GM18511 (cell line): ENCODE results near the gene LZTS2.

Source experiments
- ATAC-seq: cut with Tn5 transposase; IDR thresholded peaks from one replicate; pipeline ENCODE4 v1.9.1; 2021; ENCODE audit warnings: mild to moderate bottlenecking, moderate library complexity; ENCODE audit not compliant: unreplicated experiment

LZTS2 gene

DNA sequence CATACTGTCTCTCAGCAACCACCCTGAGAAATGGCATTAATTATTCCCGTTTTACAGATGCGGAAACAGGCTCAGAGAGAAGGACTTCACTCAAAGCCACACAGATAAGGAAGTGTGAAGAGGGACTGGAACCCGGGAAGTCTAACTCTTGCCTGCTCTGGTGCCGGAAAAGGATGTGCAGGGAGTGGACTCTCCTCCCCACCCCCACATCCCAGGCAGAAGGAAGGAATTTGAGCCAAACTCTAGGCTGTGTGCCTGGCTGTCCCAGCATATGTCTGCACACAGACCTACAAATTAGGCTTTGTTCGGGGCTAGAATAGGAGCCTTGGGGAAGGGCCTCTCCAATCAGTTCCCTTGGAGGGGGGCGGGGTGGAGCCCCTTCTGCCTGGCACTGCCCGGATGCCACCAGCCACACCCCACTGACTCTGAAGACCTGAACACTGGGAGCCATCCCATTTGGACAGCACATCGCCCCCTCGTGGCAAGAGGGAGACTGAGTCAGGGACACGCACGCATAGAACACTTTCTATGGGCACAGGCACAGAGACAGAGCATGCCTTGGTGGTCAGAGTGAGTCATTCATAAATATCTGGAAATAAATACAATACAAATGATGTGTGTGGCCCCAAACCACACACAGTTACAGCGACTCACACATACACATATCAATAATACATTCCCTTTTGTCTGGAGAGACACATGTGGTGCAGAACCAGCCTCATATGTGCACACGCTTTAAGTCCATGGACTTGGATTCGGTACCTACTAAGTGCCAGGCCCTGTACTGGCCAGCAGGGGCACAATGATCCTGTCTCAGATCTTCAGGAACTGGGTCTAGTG lies 13.1 kb downstream of the LZTS2 start:
- ATAC-seq = peak; percentile 79

GRCh38 chr10:101013365-101013825 lies 13.8 kb downstream of the LZTS2 start:
- no peak for ATAC-seq

DNA sequence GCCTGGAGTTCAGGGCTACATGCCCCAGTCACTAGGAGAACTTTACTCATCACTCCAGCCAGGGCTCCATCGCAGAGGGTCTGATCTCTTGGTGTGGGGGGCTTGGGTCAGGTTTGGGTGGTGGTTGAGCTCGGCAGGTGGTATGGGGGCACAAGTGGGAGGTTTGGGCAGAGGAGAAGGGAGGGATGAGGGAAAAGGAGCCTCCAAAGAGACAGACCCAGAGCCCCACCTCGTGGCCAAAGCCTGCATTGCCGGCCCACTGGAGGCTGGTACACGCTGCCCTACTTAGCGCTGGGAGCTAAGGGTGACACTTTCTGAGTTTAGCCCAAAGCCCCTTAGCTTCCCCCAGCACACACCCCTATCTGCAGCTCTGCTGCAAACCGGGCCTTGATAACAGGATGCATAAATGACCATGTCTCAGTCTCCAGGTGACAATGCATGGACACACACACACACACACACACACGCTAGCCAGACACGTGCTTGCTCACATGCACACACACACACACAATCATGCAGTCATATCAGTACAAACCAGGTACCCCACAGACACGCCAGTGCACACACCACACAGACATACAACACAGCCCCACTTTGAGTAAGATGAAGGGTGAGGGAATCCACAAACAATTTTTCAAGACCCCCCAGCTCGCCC lies 14.7 kb downstream of the LZTS2 start:
- no peak for ATAC-seq

DNA sequence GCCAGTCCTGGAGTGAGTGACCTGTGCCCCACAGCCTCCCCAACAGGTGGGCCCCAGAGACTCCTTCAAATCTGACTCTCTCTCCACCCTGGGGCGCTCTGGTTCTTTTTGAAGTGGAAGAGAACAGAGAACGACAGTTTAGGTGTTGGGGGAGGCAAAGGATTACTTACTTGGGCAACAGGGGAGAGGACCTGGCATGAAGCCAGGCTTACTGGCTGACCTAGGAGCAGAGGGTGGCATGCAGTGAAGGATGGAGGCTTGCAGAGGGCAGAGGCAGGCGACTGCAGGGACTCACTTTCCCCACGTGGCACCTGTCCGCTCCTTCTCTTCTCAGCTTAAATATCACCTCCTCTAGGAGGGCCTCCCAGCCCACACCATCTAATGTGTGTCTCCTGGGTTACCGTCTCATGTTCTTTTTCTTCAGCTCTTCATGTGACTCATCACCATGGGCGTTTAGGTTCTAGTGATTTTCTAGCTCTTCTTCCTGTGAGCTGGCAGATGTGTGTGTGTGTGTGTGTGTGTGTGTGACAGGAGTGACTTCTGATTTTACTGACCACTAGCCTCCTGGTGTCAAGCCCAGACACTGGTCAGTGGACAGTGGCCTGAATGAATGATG lies 15.5 kb downstream of the LZTS2 start:
- no peak for ATAC-seq

GRCh38 chr10:101015582-101015973 lies 16.0 kb downstream of the LZTS2 start:
- no peak for ATAC-seq

DNA sequence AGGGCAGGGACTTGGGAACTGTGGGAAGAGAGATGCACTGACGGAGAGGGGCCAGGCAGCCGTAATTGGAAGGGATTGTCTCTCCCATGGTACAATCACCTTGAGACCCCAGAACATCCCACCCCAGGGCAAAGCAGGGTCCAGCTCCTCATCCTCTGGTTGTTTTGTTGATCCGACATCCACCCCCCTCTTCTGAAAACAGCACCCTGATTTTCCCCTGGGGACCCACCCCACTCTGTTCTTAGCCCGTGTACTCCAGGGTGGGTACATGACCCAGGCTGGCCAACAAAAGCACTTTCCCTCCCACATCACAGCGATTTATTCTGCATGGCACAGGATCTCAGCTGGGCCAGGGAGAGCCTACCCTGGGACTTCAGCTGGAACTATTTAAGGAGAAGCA lies 17.2 kb downstream of the LZTS2 start:
- no peak for ATAC-seq

GRCh38 chr10:101018118-101018599 lies 18.6 kb downstream of the LZTS2 start:
- ATAC-seq = no peak

GRCh38 chr10:101018600-101019439 lies 19.2 kb downstream of the LZTS2 start:
- ATAC-seq = peak; percentile 61

DNA sequence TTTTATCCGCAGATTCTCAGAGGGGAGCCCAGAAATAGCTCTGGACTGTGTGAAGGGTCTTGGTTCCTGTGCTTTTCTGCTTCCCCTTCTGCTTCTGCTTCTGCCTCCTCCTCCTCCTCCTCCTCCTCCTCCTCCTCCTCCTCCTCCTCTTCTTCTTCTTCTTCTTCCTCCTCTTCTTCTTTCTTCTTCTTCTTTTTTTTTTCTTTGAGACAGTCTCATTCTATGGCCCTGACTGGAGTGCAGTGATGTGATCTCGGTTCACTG lies 19.8 kb downstream of the LZTS2 start:
- no peak for ATAC-seq

GRCh38 chr10:101020427-101021075 lies 20.9 kb downstream of the LZTS2 start:
- ATAC-seq = no peak

DNA sequence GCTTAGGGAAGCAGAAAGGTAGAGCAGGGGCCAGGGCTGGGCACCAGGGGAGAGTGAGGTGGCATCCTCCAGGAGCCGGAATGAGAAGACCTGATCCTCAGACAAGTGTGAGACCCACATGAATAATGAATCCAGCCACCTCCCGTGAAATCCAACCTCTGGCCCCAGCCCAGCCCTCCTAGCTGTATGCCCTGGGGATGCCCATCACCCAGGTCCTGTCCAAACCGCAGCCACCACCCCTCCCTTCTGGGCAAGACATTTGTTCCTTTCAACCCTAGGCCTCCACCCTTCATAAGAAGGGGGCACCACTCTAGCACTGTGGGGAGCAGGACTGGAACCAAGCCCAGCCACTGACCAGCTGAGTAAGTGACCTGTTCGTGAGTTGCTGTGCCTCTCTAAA lies 21.6 kb downstream of the LZTS2 start:
- ATAC-seq = no peak

DNA sequence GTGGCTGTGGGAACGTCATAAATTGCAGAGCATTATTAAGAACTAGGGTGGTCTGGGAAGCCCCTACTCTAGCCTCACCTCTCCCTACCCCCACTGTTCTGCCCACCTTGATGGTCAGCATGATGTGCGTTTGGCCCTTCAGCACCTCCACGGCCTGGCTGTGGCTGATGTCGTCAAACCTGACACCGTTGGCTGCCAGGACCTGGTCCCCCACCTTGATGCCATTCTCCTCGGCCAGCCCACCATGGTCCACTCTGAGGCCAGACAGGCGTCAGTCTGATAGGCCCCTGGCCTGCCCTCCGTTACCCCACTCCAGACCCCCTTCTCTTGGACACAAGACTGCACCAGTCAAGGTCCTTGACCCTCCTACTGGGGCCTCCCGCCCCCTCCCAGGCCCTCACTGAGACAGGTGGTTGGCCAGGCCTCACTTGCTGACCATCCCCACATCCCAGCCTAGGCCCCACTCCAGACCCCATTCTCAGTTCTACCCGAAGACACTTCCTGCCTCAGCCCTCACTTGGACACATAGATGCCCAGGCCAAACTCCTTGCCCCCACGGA lies 22.2 kb downstream of the LZTS2 start:
- ATAC-seq = no peak

GRCh38 chr10:101022967-101023705 lies 23.5 kb downstream of the LZTS2 start:
- no peak for ATAC-seq

- ATAC-seq = no peak
Measured at GRCh38 chr10:101027106-101027720, 27.6 kb downstream of the LZTS2 start.

GRCh38 chr10:101028446-101029337 lies 29.1 kb downstream of the LZTS2 start:
- no peak for ATAC-seq

DNA sequence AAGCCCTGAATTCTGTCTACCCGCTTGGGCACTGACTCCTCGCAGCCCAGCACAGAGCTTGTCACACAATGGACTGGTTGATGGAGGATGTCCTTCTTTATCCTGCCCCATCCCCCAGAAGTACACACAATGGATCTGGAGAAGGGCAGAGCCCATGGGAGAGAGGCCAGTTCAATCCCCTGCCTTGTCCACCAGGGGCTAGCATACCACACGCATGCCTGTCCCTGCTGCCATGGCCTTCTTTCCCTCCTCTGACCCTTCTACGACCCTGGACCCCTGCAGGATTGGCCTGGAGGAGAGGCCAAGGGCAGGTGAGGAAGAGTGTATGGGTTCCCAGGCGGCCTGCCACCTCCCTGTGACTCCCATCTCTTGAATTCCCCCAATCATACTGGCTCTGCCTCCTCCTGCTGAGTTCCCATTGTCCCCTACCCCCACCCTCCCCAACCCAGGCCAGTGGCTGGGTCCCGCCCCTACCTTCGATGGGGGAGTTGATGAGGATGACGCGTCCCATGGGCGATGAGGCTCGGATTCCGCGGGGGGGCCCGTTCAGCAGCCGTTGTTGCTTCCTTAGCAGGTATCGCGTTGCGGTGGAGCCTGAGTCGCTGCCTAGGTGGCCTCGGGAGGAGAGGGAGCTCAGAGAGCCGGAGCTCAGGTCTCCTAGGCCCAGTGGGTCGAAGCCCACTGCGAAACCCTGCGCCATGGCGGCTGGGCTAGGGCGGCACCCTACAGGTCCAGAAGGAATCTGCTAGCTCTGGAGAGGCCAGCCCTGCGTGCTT lies 30.1 kb downstream of the LZTS2 start:
- no peak for ATAC-seq

DNA sequence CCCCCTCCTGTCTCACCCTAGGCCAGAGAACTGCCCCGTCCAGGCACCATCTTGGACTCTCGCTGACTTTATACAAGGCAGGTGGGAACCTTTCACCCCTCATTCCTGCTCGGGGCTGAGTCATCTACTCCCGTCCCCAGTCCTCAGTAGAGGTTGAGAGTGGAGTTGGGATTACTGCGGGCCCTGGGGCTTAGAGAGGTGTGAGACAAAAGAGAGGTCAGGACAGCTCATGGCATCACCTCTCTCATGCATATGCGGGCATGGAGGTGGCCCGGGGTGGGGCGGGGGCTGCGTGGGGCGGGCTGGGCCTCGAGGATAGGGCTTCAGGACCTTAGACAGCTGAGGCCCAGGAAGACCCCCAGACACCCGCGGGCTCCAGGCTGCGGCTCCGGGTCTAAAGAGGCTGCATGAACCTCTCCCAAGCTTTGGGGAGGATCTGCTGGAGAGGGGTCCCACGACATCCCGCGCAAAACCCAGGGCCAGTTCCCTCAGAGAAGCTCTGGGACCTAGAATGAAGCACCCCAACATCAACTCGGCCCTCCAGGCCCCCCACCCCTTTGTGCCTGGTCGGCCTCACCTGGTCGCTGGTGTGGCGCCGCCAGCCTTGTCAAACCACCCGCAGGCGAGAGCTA lies 31.0 kb downstream of the LZTS2 start:
- no peak for ATAC-seq
